HG03520 (cell line): Measurements from ENCODE around the gene CARD8.
"Not testable (repeated sequence)": the region's sequence is repeated elsewhere in the genome, so short reads cannot be mapped to it uniquely, and the experiment has no call there.

Experiments
- ATAC-seq: cut with Tn5 transposase; IDR thresholded peaks from one replicate; pipeline ENCODE4 v1.9.1; 2021; ENCODE audit warnings: mild to moderate bottlenecking, moderate library complexity; ENCODE audit not compliant: unreplicated experiment

CARD8 gene

GRCh38 chr19:48265326-48265725, 9.6 kb upstream of the CARD8 start:
- ATAC-seq = not testable (repeated sequence)

GRCh38 chr19:48260359-48260714, 4.6 kb upstream of the CARD8 start:
- ATAC-seq = not testable (repeated sequence)

GRCh38 chr19:48258992-48259391, 3.3 kb upstream of the CARD8 start:
- ATAC-seq = not testable (repeated sequence)

GRCh38 chr19:48258350-48258749, 2.6 kb upstream of the CARD8 start:
- ATAC-seq = no peak

GRCh38 chr19:48254529-48254970, 1.2 kb downstream of the CARD8 start:
- ATAC-seq = no peak

GRCh38 chr19:48253999-48254398, 1.7 kb downstream of the CARD8 start:
- no peak for ATAC-seq

- no peak for ATAC-seq
Measured at GRCh38 chr19:48252609-48253008, 3.1 kb downstream of the CARD8 start.

GRCh38 chr19:48250290-48251025, 5.3 kb downstream of the CARD8 start:
- ATAC-seq = no peak

GRCh38 chr19:48249502-48250014, 6.2 kb downstream of the CARD8 start:
- peak; percentile 46 for ATAC-seq

GRCh38 chr19:48248081-48248833, 7.5 kb downstream of the CARD8 start:
- no peak for ATAC-seq

GRCh38 chr19:48247212-48247611, 8.5 kb downstream of the CARD8 start:
- no peak for ATAC-seq

- no peak for ATAC-seq
Measured at GRCh38 chr19:48246101-48246500, 9.6 kb downstream of the CARD8 start.

GRCh38 chr19:48244281-48244680, 11.4 kb downstream of the CARD8 start:
- ATAC-seq = no peak

- ATAC-seq = not testable (repeated sequence)
Measured at GRCh38 chr19:48241771-48242170, 13.9 kb downstream of the CARD8 start.

GRCh38 chr19:48239582-48240141, 16.1 kb downstream of the CARD8 start:
- ATAC-seq = no peak

- no peak for ATAC-seq
Measured at GRCh38 chr19:48239120-48239519, 16.6 kb downstream of the CARD8 start.

- ATAC-seq = no peak
Measured at GRCh38 chr19:48237057-48237456, 18.7 kb downstream of the CARD8 start.

- no peak for ATAC-seq
Measured at GRCh38 chr19:48230555-48231129, 25.1 kb downstream of the CARD8 start.

- ATAC-seq = no peak
Measured at GRCh38 chr19:48221628-48222027, 34.1 kb downstream of the CARD8 start.

GRCh38 chr19:48220784-48221183, 34.9 kb downstream of the CARD8 start:
- ATAC-seq = not testable (repeated sequence)

- ATAC-seq = no peak
Measured at GRCh38 chr19:48218997-48219396, 36.7 kb downstream of the CARD8 start.
